Measurements from ENCODE around the gene ACTR6. TPM values are rescaled to one million over a fixed set of nuclear protein-coding genes. Genes with fewer than 3 reads are reported as not detected.

Gene ACTR6
- total and polyA plus RNA-seq, 2 of the 4 experiments (the other 2 are of a cell fraction) = 9.7 to 10.2 TPM

DNA sequence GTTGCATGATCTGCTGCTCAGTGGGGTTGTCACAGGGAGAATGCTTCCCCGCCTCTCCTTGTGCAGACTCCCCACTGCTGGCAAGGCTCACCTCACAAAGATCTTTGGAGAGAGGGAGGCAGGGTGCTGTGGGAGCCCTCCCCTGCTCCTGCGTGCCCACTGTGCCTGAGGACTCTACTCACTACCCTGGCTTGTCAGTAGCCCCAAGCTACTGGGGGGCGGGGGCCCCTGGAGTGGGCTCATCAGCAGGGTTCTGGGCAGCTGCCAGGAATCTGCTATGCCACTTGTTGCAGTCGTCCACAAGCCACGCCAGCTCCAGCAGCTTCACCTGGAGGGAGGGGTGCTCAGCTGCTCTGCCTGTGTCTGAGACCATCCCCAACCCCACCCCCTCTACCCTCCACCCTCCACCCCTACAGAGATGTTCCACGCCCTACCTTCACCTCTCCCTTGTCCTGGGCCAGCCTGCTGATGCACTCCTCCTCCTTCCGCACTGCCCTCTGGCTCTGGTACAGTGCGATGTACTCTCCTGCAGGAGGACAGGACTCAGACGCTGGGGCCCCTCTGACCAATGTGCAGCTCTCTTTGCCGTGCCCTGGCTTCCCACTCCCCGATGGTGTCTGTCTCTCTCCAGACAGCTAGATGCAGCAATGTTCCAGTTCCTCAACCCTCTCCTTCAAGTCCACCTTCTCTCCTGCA lies 43.7 kb upstream of the ACTR6 start:
- Histone ChIP-seq H3K27me3 (ENCODE audit: control insufficient read depth, insufficient read depth, low read length) (peaks cover 8% of the 10 kb centered on the region; the same call in 1 of the 2 replicates), H2AK9ac (replicated peaks; ENCODE audit: low read depth, low read length, poor library complexity) (no peak overlapping the region), H3K36me3 (ENCODE audit: control insufficient read depth, insufficient read depth, low read length) (no peaks in the 10 kb centered on the region), H3K79me1 (ENCODE audit: low read depth in 1 of 2, low read length in 2 of 2) (no peaks in the 10 kb centered on the region), H3K4me3 (ENCODE audit: insufficient read depth, low read depth, low read length) (no peak overlapping the region), H3K23ac (ENCODE audit: low read depth, low read length) (no peak overlapping the region), H2BK5ac (ENCODE audit: low read depth, low read length, poor library complexity, severe bottlenecking) (no peak overlapping the region), H2AFZ (replicated peaks; ENCODE audit: low read length, poor library complexity) (no peak overlapping the region), H2AK5ac (ENCODE audit: low read depth, low read length) (no peak overlapping the region), H3K14ac (replicated peaks; ENCODE audit: low read depth, low read length) (no peak overlapping the region), H3K9me1 (ENCODE audit: insufficient read depth, low read length) (no peaks in the 10 kb centered on the region), H4K8ac (ENCODE audit: low read depth in 2 of 2, low read length in 2 of 2) (no peak overlapping the region), H3K56ac (ENCODE audit: extremely low read depth, insufficient read depth, low read length) (no peak overlapping the region), H3K4ac (ENCODE audit: low read depth, low read length) (no peak overlapping the region), H2BK15ac (ENCODE audit: low read depth, low read length) (no peak overlapping the region), H4K91ac (ENCODE audit: insufficient read depth, low read depth, low read length) (no peak overlapping the region), H3K27ac (ENCODE audit: insufficient read depth, low read length) (no peak overlapping the region), H4K20me1 (ENCODE audit: insufficient read depth, low read length) (no peaks in the 10 kb centered on the region), H2BK20ac (ENCODE audit: low read depth, low read length) (no peak overlapping the region), H2BK120ac (ENCODE audit: low read depth, low read length) (no peak overlapping the region), H3K4me2 (ENCODE audit: low read depth, low read length) (no peak overlapping the region), H3K18ac (ENCODE audit: low read depth, low read length) (no peak overlapping the region), H3K4me1 (ENCODE audit: control insufficient read depth, insufficient read depth, low read length) (no peaks in the 10 kb centered on the region), H4K5ac (ENCODE audit: low read depth, low read length) (no peak overlapping the region), H3K9ac (ENCODE audit: low read depth, low read length) (no peak overlapping the region), H3K9me3 (ENCODE audit: control insufficient read depth, insufficient read depth, low read length) (no peaks in the 10 kb centered on the region)
- CTCF ChIA-PET = no interaction called here
- intact Hi-C loops (cut with micrococcal nuclease) (no loop called here), in situ Hi-C loops (cut with MboI; ENCODE audit: low sequenced_read_pairs) (no loop called here), dilution Hi-C loops (cut with HindIII; ENCODE audit: low sequenced_read_pairs, unreplicated experiment) (no loop called here)
- no TSS peak for BruUV-seq (replicated peaks)
- ATAC-seq (ENCODE audit: low read depth) = no peak
- 50% methylated on average over 2 of the region's 11 CpGs; no CpG with 5 or more reads in 1 of the 2 experiments for WGBS, 2 experiments (ENCODE audit: extremely low coverage in 2 of 2, insufficient read length in 1 of 2)
- DNase-seq = no peak
- no peak for TF ChIP-seq ELK1 (IDR thresholded peaks at IDR 0.05; ENCODE audit: borderline replicate concordance, low read depth, low read length)
- no peak for TF ChIP-seq BHLHE40 (IDR thresholded peaks at IDR 0.05; ENCODE audit: low read depth, low read length)
- no peak for TF ChIP-seq NFE2L2 (IDR thresholded peaks at IDR 0.05; ENCODE audit: low read depth, low read length)
- no peak for TF ChIP-seq MXI1 (IDR thresholded peaks at IDR 0.05; ENCODE audit: borderline replicate concordance, low read depth, low read length)
- no peak for TF ChIP-seq USF2 (IDR thresholded peaks at IDR 0.05; ENCODE audit: low read depth, low read length)
- no peak for TF ChIP-seq MAZ (IDR thresholded peaks at IDR 0.05; ENCODE audit: borderline replicate concordance, low read depth, low read length)
- TF ChIP-seq, protein P1, sequence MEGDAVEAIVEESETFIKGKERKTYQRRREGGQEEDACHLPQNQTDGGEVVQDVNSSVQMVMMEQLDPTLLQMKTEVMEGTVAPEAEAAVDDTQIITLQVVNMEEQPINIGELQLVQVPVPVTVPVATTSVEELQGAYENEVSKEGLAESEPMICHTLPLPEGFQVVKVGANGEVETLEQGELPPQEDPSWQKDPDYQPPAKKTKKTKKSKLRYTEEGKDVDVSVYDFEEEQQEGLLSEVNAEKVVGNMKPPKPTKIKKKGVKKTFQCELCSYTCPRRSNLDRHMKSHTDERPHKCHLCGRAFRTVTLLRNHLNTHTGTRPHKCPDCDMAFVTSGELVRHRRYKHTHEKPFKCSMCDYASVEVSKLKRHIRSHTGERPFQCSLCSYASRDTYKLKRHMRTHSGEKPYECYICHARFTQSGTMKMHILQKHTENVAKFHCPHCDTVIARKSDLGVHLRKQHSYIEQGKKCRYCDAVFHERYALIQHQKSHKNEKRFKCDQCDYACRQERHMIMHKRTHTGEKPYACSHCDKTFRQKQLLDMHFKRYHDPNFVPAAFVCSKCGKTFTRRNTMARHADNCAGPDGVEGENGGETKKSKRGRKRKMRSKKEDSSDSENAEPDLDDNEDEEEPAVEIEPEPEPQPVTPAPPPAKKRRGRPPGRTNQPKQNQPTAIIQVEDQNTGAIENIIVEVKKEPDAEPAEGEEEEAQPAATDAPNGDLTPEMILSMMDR (conservative IDR thresholded peaks at IDR 0.05; ENCODE audit: low read depth, low read length) = no peak
- TF ChIP-seq RCOR1 (IDR thresholded peaks at IDR 0.05; ENCODE audit: insufficient replicate concordance, low read length) = no peak
- TF ChIP-seq SMC3 (IDR thresholded peaks at IDR 0.05; ENCODE audit: low read depth, low read length) = no peak
- POLR2A ChIA-PET (ENCODE audit: unreplicated experiment) = no interaction called here

Measured in IMR-90 (cell line).